ENCODE measurements around the gene ZBTB17.

DNA sequence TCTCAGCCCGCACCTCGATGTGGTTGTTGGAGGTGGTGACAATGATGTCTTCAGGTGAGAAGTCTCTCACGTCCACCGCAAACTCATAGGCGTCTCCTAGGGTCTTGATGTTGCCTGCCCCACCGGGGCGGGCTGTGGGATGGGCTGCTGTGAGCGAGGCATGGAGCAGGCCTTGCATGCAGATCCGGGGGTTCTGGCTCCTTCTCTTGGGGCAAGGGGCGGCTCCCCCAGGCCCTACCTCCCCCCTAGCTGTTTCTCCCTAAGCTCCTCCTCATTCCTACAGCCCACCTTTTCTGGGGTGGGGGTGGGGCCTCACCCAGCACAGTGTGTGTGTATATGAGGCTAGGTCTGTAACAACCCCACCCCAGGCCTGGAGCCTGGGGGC lies 41.2 kb upstream of the ZBTB17 start:
- TF ChIP-seq CTCF (IDR thresholded peaks at IDR 0.05) (no peak), POLR2A (IDR thresholded peaks at IDR 0.05) (no peak)

Measured in Peyer's patch (tissue), 4 donors.